WTC11 (cell line): ENCODE data around the gene CCDC8. TPM values are rescaled to one million over a fixed set of nuclear protein-coding genes. Genes with fewer than 3 reads are reported as not detected.

Experiments used
- ATAC-seq: fragments of 200-7000 bp; cut with Tn5 transposase; 2 replicates; pipeline ENCODE4 v1.10.0; 2021; ENCODE audit warnings: mild to moderate bottlenecking, moderate library complexity
- CTCF ChIA-PET: fragments of 300-600 bp; sonication (Branson Sonifier 250); formaldehyde crosslinking; loops from one replicate; lab custom pipeline; 2021; ENCODE audit warnings: antibody characterized with exemption; lab: Charles Lee
- POLR2A ChIA-PET: fragments of 350-600 bp; sonication (Branson Sonifier 250); formaldehyde crosslinking; loops from one replicate; lab custom pipeline; 2021; ENCODE audit warnings: antibody characterized with exemption; lab: Charles Lee
- DNase-seq: peaks from one replicate; pipeline ENCODE4 v3.0.0; 2021; ENCODE audit warnings: low spot score
- H3K27ac Mint-ChIP-seq: 2 replicates; pipeline ENCODE4 v1.8.0; 2021; ENCODE audit warnings: mixed read lengths
- H3K27me3 Mint-ChIP-seq: 2 replicates; pipeline ENCODE4 v1.8.0; 2021; ENCODE audit warnings: low read depth, mild to moderate bottlenecking, moderate library complexity, mixed read lengths
- H3K36me3 Mint-ChIP-seq: 2 replicates; pipeline ENCODE4 v1.8.0; 2021; ENCODE audit warnings: mixed read lengths
- H3K4me1 Mint-ChIP-seq: 2 replicates; pipeline ENCODE4 v1.8.0; 2022; ENCODE audit warnings: mixed read lengths
- H3K4me3 Mint-ChIP-seq: 2 replicates; pipeline ENCODE4 v1.8.0; 2021; ENCODE audit warnings: mild to moderate bottlenecking, moderate library complexity, mixed read lengths
- H3K9me3 Mint-ChIP-seq: 2 replicates; pipeline ENCODE4 v1.8.0; 2021; ENCODE audit warnings: mixed read lengths
- AFF4 ChIP-seq: sonication (generic); formaldehyde crosslinking; IDR thresholded peaks from 2 replicates; pipeline ENCODE4 v1.8.1; 2023; ENCODE audit warnings: mild to moderate bottlenecking, missing genetic modification reagents, borderline replicate concordance
- ARID4B ChIP-seq: sonication (generic); formaldehyde crosslinking; IDR thresholded peaks from 2 replicates; pipeline ENCODE4 v1.8.0; 2023; ENCODE audit warnings: missing genetic modification reagents, mild to moderate bottlenecking, borderline replicate concordance
- CTCF ChIP-seq: fragments of 200-600 bp; IDR thresholded peaks from 2 replicates; pipeline ENCODE4 v1.8.0; 2022; ENCODE audit warnings: antibody characterized with exemption
- ESRRA ChIP-seq: sonication (generic); formaldehyde crosslinking; IDR thresholded peaks from 2 replicates; pipeline ENCODE4 v1.8.1; 2022; ENCODE audit warnings: mild to moderate bottlenecking, missing genetic modification reagents, borderline replicate concordance
- ETV6 ChIP-seq: sonication (generic); formaldehyde crosslinking; IDR thresholded peaks from 2 replicates; pipeline ENCODE4 v1.8.1; 2022; ENCODE audit warnings: mild to moderate bottlenecking, missing genetic modification reagents
- FOXJ3 ChIP-seq: sonication (generic); formaldehyde crosslinking; IDR thresholded peaks from 2 replicates; pipeline ENCODE4 v1.9.0; 2021; ENCODE audit warnings: missing genetic modification reagents, mild to moderate bottlenecking, borderline replicate concordance
- FOXP4 ChIP-seq: sonication (generic); formaldehyde crosslinking; IDR thresholded peaks from 2 replicates; pipeline ENCODE4 v1.8.0; 2022; ENCODE audit warnings: mild to moderate bottlenecking, missing genetic modification reagents
- GRHL2 ChIP-seq: fragments of 250-450 bp; sonication (Bioruptor Pico); IDR thresholded peaks from 2 replicates; pipeline ENCODE4 v1.8.0; 2022; ENCODE audit warnings: mild to moderate bottlenecking, moderate library complexity; ENCODE audit not compliant: insufficient replicate concordance, severe bottlenecking
- GTF2I ChIP-seq: fragments of 250-450 bp; sonication (Bioruptor Pico); conservative IDR thresholded peaks from 2 replicates; pipeline ENCODE4 v1.4.0; 2021; ENCODE audit warnings: mild to moderate bottlenecking
- IRF2 ChIP-seq: sonication (generic); formaldehyde crosslinking; IDR thresholded peaks from 2 replicates; pipeline ENCODE4 v1.8.0; 2022; ENCODE audit warnings: low read depth, missing genetic modification reagents, borderline replicate concordance
- RORB ChIP-seq: fragments of 250-450 bp; sonication (Bioruptor Pico); IDR thresholded peaks from 2 replicates; pipeline ENCODE4 v1.9.0; 2021; ENCODE audit warnings: mild to moderate bottlenecking
- SOX15 ChIP-seq: fragments of 250-450 bp; sonication (Bioruptor Pico); IDR thresholded peaks from 2 replicates; pipeline ENCODE4 v1.9.0; 2021; ENCODE audit warnings: mild to moderate bottlenecking
- TCF7 ChIP-seq: sonication (generic); formaldehyde crosslinking; IDR thresholded peaks from 2 replicates; pipeline ENCODE4 v1.8.0; 2022; ENCODE audit warnings: mild to moderate bottlenecking, low read depth, missing genetic modification reagents, moderate library complexity
- ZNF232 ChIP-seq: sonication (generic); formaldehyde crosslinking; IDR thresholded peaks from 2 replicates; pipeline ENCODE4 v1.8.0; 2022; ENCODE audit warnings: mild to moderate bottlenecking, missing genetic modification reagents
- total RNA-seq: library from RNA; stranded (reverse); gene quantifications from 3 replicates; pipeline ENCODE4 v1.2.3, GENCODE V29; 2021

CCDC8 gene
- total RNA-seq, 1 experiment from 2014 or later = 25.7 TPM

- H3K27me3 Mint-ChIP-seq = peaks cover 56% of the 10 kb centered on the region
- H3K27ac Mint-ChIP-seq = no peak overlapping the region
- ATAC-seq (peak; percentile 74), DNase-seq (peak; percentile 87)
- H3K36me3 Mint-ChIP-seq = no peaks in the 10 kb centered on the region
- H3K4me3 Mint-ChIP-seq = peak overlapping the region; percentile 87
- TF ChIP-seq GRHL2 (CRISPR knock-in tag) (no peak), CTCF (no peak), GTF2I (CRISPR knock-in tag) (no peak), ESRRA (CRISPR knock-in tag) (no peak), AFF4 (no peak), RORB (CRISPR knock-in tag) (no peak), ZNF232 (CRISPR knock-in tag) (no peak), ETV6 (CRISPR knock-in tag) (no peak), SOX15 (CRISPR knock-in tag) (no peak), FOXP4 (CRISPR knock-in tag) (no peak), TCF7 (CRISPR knock-in tag) (no peak), FOXJ3 (CRISPR knock-in tag) (no peak), IRF2 (CRISPR knock-in tag) (no peak), ARID4B (CRISPR knock-in tag) (no peak)
- ChIA-PET POLR2A (interaction anchor here (1.1 to 1.4 kb wide), 2 partner anchors 10 to 13 kb away, joined by 4 to 8 read pairs; partner anchors contain the start of gene CCDC8), CTCF (interaction anchor here (1.1 to 2.1 kb wide), 6 partner anchors 11 to 327 kb away, joined by 4 to 6 read pairs (median 6); no protein-coding TSS in a partner anchor)
- H3K9me3 Mint-ChIP-seq = no peaks in the 10 kb centered on the region
- H3K4me1 Mint-ChIP-seq = peaks cover 30% of the 10 kb centered on the region
Measured at GRCh38 chr19:46426506-46427162, 13.3 kb upstream of the CCDC8 start.
